ENCODE results near the gene AKT3.

Gene AKT3

DNA sequence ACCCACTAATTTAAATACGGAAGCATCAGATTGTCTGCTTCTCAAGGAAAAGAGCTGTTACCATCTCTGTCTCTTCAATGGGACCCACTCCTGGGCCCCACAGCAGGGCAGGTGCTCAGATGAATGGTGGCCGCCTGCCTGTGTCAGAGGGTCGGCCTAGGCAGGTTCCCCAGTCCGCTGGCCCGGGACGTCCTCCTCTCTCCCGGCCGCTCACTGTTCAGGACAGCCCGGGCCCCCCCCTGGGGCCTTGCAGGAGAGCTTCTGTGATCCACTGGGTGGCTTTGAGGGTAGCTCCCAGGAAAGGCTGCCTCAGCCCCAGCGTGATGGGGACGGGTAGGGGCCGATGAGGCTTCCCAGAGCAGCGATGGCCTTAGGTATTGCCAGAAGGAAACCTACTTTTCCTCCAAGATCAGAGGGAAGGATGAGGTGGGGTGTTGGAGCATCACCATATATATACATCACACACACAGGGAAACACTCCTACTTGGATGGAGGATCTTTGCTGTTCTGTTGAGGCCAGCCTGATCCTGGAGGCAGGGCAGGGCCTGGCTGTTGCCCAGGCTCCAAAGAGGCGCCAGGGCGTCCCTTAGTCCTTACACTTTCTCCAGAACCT, 362.9 kb downstream of the AKT3 start:
- DNase-seq (ENCODE audit: low spot score): no peak

DNA sequence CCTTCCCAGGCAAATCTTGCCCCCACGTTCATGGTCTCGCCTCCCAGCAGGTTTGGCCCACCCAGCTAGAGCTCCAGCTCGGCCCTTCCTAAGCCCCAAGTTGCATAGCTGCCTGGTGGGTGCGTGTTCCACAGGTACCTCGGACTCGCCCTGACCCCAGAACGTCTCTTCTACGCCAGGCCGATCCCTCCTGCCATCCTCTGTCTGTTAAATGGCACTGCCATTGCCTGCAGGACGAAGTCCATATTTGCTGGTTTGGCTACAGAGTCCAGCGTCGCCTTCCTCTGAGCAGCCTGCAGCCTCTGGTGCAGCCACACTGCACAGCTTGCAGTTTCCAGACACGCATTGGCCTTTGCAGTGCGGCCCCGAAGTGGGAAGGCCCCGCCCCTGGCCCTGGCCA, 366.1 kb downstream of the AKT3 start:
- no peak for DNase-seq (ENCODE audit: low spot score)

DNA sequence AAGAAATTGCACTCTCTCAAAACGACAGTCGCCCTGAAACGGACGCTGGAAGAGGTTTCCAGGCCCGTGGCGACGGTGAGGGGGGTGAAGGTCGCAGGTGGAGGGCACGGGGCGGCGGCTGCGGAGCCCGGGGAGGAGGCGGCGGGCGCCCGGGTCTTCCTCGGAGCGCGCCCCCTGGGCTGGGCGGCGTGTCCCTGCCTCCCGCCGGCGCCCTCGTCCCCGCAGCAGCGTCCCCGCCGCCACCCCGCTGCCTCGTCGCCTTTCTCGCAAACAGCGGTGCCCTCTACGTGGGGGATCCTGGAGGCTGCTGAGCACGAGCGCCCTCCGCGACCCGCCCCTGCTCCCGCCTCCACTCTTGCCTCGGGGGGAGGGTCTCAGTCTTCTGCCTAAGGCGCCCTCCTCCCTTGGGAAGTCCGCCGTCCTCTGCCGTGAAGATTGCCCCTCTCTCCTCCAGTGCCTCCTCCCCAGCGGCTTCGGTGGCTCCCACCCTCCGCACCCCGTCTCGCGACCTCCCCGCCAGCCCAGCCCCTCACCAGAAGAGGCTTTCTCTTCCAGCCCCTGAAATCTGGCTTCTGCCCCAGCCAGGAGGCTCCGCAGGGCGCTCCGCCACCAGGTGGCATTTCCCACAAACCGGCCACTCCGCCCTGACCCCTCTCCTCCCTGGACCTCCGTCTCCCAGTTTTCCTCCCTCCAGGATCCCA, 366.8 kb downstream of the AKT3 start:
- peak; percentile 15 for DNase-seq (ENCODE audit: low spot score)

DNA sequence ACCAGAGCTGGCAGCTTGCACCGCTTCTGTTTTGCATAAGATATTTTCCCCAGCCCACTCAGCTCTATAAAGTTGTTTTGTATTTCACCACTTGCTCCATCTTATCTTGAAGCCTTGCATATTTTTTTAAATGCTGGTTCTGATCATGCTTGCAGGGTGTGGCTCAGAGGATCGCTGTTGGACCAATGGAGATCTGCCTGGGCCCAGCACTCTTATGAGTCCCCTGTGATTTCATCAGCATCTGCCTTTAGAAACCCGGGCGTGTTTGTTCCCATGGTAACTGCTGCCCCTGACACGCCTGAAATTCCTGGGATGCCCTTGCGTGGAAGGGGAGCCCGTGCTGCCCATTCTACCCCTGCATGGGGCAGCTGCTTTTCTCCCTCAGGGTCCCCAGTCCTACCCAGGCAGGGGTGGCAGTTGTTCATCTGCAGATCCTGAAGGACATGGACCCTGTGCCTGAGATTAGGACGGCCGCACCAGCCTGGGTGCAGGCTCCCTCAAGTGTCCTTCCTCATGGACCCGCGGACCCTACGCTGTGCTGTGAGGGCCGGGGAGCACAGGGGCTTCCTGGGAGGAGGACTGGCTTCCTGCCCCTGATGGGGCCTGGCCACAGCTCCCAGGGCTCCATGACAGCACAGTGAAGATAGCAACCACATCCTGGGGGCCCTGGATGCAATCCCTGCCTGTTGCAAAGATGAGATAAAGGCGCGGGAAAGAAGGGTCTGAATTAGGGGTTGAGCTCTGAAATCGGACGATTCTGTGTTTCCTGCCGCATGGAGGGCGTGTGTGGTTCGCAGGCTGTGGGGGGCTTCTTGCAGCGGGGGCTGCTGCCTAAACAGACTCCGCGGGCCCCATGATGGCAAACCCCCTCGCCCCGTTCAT, 367.7 kb downstream of the AKT3 start:
- no peak for DNase-seq (ENCODE audit: low spot score)

GRCh38 chr1:243481101-243481500, 368.9 kb downstream of the AKT3 start:
- DNase-seq (ENCODE audit: low spot score): no peak

GRCh38 chr1:243477731-243478290, 372.2 kb downstream of the AKT3 start:
- no peak for DNase-seq (ENCODE audit: low spot score)

- no peak for DNase-seq (ENCODE audit: low spot score)
These were observed 374.1 kb downstream of the AKT3 start for GRCh38 chr1:243475966-243476365.

DNA sequence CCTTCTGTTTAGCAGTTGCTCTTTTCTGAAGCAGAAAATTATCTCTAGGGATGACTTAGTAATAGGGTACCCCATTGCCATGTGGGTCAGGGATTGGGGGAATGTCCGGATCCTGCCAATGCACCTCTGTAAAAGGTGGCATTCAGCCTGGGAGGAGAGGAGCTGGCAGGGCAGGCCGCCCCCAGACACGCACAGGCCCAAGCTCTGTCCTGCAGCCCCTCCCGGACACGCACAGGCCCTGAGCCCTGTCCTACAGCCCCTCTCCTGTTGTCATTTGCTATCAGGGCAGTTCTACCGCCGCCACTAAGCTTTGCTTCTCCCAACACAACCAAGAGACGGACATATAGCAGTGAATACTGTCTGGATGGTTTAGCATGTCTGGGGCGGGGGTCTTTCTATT, 375.1 kb downstream of the AKT3 start:
- DNase-seq (ENCODE audit: low spot score): no peak

DNA sequence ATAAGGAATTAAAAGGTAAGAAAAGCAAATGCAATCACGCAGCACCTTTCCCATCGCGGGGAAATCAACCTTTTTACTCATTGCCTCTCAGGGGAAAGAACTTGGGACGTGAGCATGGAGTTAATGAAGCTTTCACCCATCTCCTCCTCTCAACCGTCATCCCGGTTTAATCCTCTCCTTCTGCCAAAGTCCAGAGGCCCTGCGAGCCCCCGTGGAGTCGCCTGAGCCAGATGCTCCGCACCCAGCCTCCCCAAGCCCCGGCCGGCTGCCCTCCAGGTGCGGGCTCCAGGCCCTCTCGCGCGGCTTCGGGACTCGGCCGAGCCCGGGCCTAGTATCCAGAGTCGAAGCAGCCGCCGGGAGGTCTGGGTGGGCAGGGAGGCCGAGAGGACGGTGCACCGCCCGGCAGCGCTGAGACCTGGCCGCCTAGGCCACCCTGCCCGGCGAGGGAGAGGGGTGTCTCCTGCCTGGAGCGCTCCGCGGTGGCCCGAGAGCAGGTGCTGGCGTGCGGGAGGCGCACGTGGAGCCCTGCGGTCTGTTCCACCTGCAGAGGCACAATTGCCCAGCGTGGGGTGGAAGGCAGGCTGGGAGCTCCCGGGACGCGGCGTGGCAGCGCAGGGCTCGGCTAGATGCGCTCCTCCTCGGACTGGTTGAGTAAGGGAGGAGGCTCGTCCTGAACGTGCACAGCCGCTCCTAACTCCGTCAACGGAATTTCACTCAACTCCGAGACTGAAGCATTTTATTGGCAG, 375.7 kb downstream of the AKT3 start:
- DNase-seq (ENCODE audit: low spot score): no peak

DNA sequence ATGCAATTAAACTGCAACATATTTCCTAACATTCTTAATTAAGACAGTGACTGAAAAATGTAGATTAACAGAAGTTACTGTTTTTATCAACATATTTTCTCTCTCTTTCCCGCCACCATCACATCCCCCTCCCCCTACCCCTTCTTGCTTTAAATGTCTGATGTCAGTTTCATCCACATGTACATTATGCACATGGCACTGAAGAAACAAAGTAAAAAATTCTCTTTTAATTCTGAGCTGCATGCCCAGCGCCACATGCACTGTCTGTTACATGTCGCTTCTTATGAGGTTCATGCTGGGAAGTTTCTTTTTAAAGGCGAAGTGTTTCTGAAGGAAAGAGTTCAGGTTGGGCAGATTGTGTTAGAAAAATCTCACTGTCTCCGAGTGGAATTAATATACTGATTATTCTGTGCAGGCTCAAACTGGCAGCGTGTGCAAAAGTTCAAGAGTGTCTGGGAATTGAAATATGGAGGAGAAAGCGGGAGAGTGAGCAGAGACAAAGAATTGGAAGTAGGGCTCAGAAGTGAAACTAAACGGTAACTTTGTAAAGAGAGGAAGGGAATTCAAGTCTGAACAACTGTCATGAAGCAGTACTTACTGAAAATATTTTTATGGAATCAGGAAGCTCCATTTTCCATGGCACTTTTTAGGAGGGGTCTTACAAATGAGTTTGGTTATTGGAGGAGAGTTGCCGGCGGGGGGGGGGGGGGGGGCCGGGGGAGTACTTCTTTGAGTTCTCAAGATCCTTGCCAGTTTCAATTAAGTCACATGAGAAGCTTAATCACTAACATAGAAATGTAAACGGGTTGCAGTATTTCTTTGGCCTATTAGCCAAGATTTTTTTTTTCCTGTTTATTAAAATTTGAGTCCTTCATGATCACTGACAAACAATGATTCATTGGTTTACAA, 376.6 kb downstream of the AKT3 start:
- DNase-seq (ENCODE audit: low spot score): no peak

DNA sequence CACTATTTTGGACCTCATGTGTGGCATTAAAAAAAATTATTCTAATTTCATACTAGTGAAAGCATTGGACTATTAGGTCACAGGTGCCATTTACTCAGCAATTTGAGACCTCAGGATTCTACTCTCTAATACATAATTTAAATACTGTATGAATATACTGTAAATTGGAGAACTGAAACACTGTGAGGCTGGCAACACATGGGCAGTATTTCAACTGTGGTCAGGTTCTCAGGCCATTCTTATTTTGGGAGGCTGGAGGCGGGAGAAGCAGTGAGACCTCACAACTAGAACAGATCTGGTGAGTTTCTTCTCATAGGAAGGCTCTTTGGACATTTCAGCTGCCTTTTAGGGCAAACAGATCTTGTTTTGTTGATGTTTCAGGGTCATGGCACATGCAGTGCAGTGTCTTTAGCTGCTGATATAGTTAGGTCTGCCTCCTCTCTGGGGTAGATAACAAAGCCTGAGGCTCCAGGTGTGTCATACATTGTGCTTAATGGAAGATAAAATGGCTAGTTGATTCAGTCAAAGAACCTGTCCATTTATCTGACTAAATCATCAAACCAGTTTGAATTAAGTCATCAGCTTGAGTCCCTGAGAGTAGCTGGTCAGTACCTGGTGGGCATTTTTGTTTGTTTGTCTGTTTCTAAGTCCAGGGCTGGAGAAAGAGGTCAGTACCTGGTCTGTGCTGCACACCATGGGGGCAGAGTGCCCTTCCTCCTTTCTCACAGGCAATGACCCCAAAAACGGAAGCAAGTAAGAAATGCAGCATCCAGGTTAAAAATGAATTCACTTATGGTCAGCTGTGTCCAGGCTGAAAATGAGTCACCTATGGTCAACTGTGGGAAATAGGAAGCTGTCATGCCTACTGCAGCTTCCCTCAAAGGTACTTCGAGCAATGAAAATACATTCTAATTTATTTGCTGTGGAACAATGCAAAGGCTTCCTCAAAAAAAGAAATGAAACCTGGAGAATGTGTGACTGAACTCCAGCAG, 378.0 kb downstream of the AKT3 start:
- DNase-seq (ENCODE audit: low spot score): no peak

GRCh38 chr1:243471026-243471685, 378.9 kb downstream of the AKT3 start:
- DNase-seq (ENCODE audit: low spot score): no peak

DNA sequence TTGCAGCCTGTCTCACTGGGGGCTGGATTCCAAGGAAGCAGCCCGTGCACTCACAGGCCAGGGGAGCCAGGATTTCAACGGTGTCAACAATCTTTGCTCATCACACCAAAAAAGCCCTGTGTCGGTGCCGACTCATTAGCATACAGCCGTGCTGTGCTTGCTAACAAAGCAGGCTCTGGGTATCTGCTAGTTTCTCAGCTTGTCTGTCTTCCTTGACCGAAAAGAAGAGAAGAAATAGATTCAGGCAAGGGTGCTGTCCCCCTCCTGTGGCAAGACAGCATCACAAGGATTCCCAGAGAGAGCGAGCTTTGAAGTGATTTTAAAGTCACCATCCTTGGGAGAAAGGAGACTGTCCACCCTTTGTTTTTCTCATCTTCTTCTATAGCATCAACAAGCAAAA, 379.5 kb downstream of the AKT3 start:
- DNase-seq (ENCODE audit: low spot score): no peak

DNA sequence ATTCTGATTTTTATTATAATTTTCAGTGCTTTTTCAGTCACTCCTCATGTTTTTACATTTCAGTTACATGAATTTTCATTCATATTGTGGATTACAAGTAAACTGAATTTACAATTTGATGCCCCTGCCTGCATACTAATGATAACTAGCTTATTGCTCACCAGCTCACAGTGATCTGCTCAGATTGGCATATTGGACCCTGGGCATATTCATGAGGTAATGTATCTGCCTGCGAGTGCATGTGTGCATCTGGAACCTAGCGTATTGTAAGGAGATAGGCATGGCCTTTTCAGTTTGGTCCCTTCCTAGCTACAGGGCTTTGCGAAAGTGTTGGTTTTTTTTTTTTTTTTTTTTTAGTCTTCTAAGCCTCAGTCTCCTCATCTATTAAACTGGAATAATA, 380.5 kb downstream of the AKT3 start:
- no peak for DNase-seq (ENCODE audit: low spot score)

DNA sequence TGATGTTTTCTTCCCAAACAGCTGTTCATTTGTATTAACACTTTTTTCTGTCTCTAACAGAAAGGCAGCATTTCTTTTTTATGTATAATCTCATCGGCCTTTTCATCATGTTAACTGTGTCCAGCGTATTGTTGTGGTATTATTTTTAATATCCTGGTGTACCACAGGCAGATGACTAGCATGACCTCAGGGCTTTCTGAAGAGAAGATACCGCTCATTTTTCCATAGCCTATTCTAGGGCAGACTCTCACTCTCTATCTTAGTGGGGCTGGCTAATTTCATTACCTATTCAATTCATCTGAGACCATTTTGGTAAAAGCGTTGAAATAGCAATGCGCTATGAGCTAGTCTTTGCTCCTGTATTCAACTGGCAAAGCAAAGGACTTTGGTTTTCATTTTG, 384.3 kb downstream of the AKT3 start:
- DNase-seq (ENCODE audit: low spot score): no peak

- DNase-seq (ENCODE audit: low spot score): no peak
These were observed 385.0 kb downstream of the AKT3 start for GRCh38 chr1:243465081-243465480.

GRCh38 chr1:243462929-243463697, 386.9 kb downstream of the AKT3 start:
- DNase-seq (ENCODE audit: low spot score): no peak

GRCh38 chr1:243461700-243462099, 388.3 kb downstream of the AKT3 start:
- DNase-seq (ENCODE audit: low spot score): no peak
